CD8-positive, alpha-beta memory T cell (primary cell): Measurements from ENCODE around the gene GTPBP8. TPM values are rescaled to one million over a fixed set of nuclear protein-coding genes. Genes with fewer than 3 reads are reported as not detected.
A peak's percentile ranks its signal among the peaks of the same experiment; 100 is the strongest.

Experiments used
- CTCF ChIA-PET: fragments of 350-600 bp; sonication (Branson Sonifier 250); formaldehyde crosslinking; loops from one replicate; lab custom pipeline; 2021; ENCODE audit warnings: antibody characterized with exemption; lab: Charles Lee
- POLR2A ChIA-PET: fragments of 350-600 bp; sonication (Branson Sonifier 250); formaldehyde crosslinking; loops from one replicate; lab custom pipeline; 2021; ENCODE audit warnings: antibody characterized with exemption; lab: Charles Lee
- DNase-seq, 5 donors: peaks; one replicate each; pipeline versions ENCODE4 v3.0.0 to v3.0.0-alpha.2; 2020 to 2022; ENCODE audit warnings: mixed read lengths in 1 of 5
- H3K27ac ChIP-seq: one replicate; pipeline ENCODE4 v1.7.0; 2013; ENCODE audit warnings: low read depth, mild to moderate bottlenecking, low read length, moderate library complexity
- H3K27me3 ChIP-seq: 2 replicates; pipeline ENCODE4 v1.7.0; 2013; ENCODE audit warnings: low read length, mild to moderate bottlenecking; ENCODE audit not compliant: insufficient read depth, poor library complexity, severe bottlenecking
- H3K36me3 ChIP-seq: 2 replicates; pipeline ENCODE4 v1.7.0; 2013; ENCODE audit warnings: mild to moderate bottlenecking, low read length, moderate library complexity; ENCODE audit not compliant: insufficient read depth
- H3K4me1 ChIP-seq: 2 replicates; pipeline ENCODE4 v1.7.0; 2013; ENCODE audit warnings: mild to moderate bottlenecking, low read length, moderate library complexity; ENCODE audit not compliant: insufficient read depth
- H3K4me3 ChIP-seq: 2 replicates; pipeline ENCODE4 v1.7.0; 2013; ENCODE audit warnings: mild to moderate bottlenecking, low read length
- H3K9me3 ChIP-seq: 2 replicates; pipeline ENCODE4 v1.7.0; 2013; ENCODE audit warnings: mild to moderate bottlenecking, low read length
- H3K27ac Mint-ChIP-seq, 8 donors: one replicate each; pipeline ENCODE4 v1.8.0; 2020 to 2021; ENCODE audit warnings: mixed read lengths in 8 of 8, mild to moderate bottlenecking in 6 of 8, inconsistent platforms in 3 of 8, moderate library complexity in 3 of 8
- H3K27me3 Mint-ChIP-seq, 2 donors: one replicate each; pipeline ENCODE4 v1.8.0; 2020 to 2021; ENCODE audit warnings: mixed read lengths in 2 of 2, mild to moderate bottlenecking in 1 of 2, moderate library complexity in 1 of 2
- H3K36me3 Mint-ChIP-seq, 3 donors: one replicate each; pipeline ENCODE4 v1.8.0; 2020 to 2021; ENCODE audit warnings: mixed read lengths in 3 of 3, inconsistent platforms in 1 of 3, mild to moderate bottlenecking in 1 of 3
- H3K4me1 Mint-ChIP-seq, 3 donors: one replicate each; pipeline ENCODE4 v1.8.0; 2020 to 2021; ENCODE audit warnings: mixed read lengths in 3 of 3, inconsistent platforms in 1 of 3, mild to moderate bottlenecking in 1 of 3
- H3K4me3 Mint-ChIP-seq, 7 donors: one replicate each; pipeline ENCODE4 v1.8.0; 2020 to 2021; ENCODE audit warnings: mixed read lengths in 7 of 7, mild to moderate bottlenecking in 6 of 7, moderate library complexity in 4 of 7, inconsistent platforms in 2 of 7
- H3K9me3 Mint-ChIP-seq, 5 donors: one replicate each; pipeline ENCODE4 v1.8.0; 2020 to 2022; ENCODE audit warnings: mixed read lengths in 5 of 5, mild to moderate bottlenecking in 3 of 5, moderate library complexity in 2 of 5, inconsistent platforms in 1 of 5
- polyA plus RNA-seq: library from polyadenylated mRNA; unstranded; fragments of 300-500 nt; fragmentation: Illumina TruSeq; gene quantifications from one replicate; pipeline ENCODE4 v1.2.3, GENCODE V29; 2021
- total RNA-seq, 2 experiments: library from RNA; stranded (reverse); gene quantifications; one replicate each; pipeline ENCODE4 v1.2.3, GENCODE V29; 2021

Gene GTPBP8
- total and polyA plus RNA-seq, 3 experiments from 2014 or later: 23.9 to 29.4 (median 29.3) TPM

DNA sequence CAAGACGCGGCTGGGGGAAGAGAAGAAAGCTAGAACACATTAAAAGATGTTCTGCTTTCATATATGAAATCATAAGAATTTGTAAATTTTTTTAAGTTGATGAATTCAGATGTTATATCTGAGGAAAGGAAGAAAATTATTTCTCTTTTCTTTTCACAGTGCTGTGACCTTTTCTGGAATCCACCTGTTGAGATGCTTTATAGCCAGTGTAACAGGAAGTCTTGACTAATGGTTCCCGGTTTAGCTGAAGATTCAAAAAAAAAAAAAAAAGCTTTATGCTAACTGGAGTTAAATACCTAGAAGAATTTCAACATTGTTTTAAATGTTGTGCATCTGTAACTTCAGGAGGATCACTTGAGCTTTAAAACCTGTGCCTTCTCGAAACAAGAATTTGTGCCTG is 9.9 kb downstream of the GTPBP8 start:
- H3K4me3 ChIP-seq: no peak overlapping the region
- H3K36me3 ChIP-seq: peaks cover 13% of the 10 kb centered on the region
- peaks cover 39 to 70% (median 63%) of the 10 kb centered on the region in 3 donors for H3K4me1 Mint-ChIP-seq
- H3K27me3 ChIP-seq: no peaks in the 10 kb centered on the region
- ChIA-PET CTCF (interaction anchor here (1.4 to 1.8 kb wide), 3 partner anchors 9 to 358 kb away, joined by 3 to 5 read pairs (median 4); no protein-coding TSS in a partner anchor), POLR2A (interaction anchor here (0.6 to 1.6 kb wide), 2 partner anchors 10 to 32 kb away, joined by 3 to 7 read pairs; partner anchors contain the start of gene GTPBP8)
- H3K9me3 ChIP-seq: no peaks in the 10 kb centered on the region
- H3K4me1 ChIP-seq: peaks cover 36% of the 10 kb centered on the region
- no peak for DNase-seq
- H3K4me3 Mint-ChIP-seq: no peak overlapping the region
- H3K36me3 Mint-ChIP-seq: peaks cover 0 to 86% (median 23%) of the 10 kb centered on the region in 3 donors
- peak overlapping the region in 7 of 8 donors; percentile 10 to 83 (median 54) for H3K27ac Mint-ChIP-seq
- no peak overlapping the region for H3K27ac ChIP-seq
- H3K27me3 Mint-ChIP-seq: no peaks in the 10 kb centered on the region
- H3K9me3 Mint-ChIP-seq: no peaks in the 10 kb centered on the region

DNA sequence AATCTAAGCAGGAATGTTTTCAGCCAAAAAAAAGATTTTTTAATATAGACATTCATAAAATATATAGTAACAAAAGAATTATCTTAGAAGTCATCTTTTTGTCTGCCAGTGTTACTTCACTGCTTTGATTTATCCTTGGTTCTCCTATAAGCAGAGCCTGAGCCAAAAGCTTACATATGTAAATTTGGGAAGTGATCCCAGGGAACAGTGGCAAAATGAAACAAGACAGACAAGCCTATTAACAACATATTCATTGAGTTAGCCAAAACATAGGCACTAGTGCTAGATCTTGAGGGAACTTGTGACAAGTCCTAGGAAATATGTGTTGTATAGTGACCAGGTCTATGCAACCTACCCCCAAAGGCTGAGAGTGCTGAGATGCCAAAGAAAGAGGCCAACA is 11.3 kb downstream of the GTPBP8 start:
- peaks cover 13% of the 10 kb centered on the region for H3K36me3 ChIP-seq
- no peaks in the 10 kb centered on the region for H3K27me3 ChIP-seq
- Mint-ChIP-seq H3K27ac (peak overlapping the region; percentile 59 to 93 (median 82)), H3K4me1 (peaks cover 43 to 74% (median 68%) of the 10 kb centered on the region in 3 donors), H3K9me3 (no peaks in the 10 kb centered on the region), H3K4me3 (no peak overlapping the region), H3K36me3 (peaks cover 0 to 88% (median 23%) of the 10 kb centered on the region in 3 donors), H3K27me3 (no peaks in the 10 kb centered on the region)
- H3K9me3 ChIP-seq: no peaks in the 10 kb centered on the region
- ChIA-PET POLR2A (interaction anchor here (1.2 to 1.6 kb wide), 2 partner anchors 11 to 1284 kb away, joined by 4 to 7 read pairs; partner anchors contain the start of gene GTPBP8), CTCF (interaction anchor here (0.8 to 1.8 kb wide), 5 partner anchors 9 to 359 kb away, joined by 3 to 5 read pairs (median 3); no protein-coding TSS in a partner anchor)
- no peak overlapping the region for H3K27ac ChIP-seq
- H3K4me1 ChIP-seq: peaks cover 49% of the 10 kb centered on the region
- no peak overlapping the region for H3K4me3 ChIP-seq
- no peak for DNase-seq

DNA sequence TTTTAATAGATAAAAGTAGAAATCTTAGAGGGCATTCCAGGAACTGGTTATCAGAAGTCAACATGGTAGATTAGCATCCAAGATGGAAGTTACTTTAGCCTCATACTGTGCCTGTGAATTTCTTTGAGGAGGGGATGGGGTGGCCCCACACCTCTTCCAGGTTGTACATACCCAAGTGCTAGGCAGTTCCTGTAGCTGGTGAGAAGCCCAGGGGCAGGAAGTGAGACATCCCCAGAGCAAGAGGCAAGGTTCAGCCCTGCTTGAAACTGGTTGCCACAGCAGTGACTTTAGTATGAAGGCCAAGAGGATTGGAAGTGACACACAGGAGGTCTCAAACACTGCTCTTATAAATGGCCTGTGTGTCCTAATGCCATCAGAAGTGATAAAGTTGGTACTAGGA is 11.9 kb downstream of the GTPBP8 start:
- peak overlapping the region; percentile 59 to 93 (median 82) for H3K27ac Mint-ChIP-seq
- no peak overlapping the region for H3K4me3 ChIP-seq
- no peaks in the 10 kb centered on the region for H3K27me3 ChIP-seq
- peaks cover 17% of the 10 kb centered on the region for H3K36me3 ChIP-seq
- H3K27ac ChIP-seq: no peak overlapping the region
- ChIA-PET POLR2A (interaction anchor here (1.3 kb wide), 1 partner anchor 16 kb away, joined by 5 read pairs; no protein-coding TSS in a partner anchor), CTCF (interaction anchor here (1.0 to 1.9 kb wide), 3 partner anchors 10 to 360 kb away, joined by 3 to 4 read pairs (median 3); no protein-coding TSS in a partner anchor)
- peak in 3 of 5 donors; percentile 10 to 57 (median 21) for DNase-seq
- peak overlapping the region in 2 of 7 donors; percentile 3 to 9 for H3K4me3 Mint-ChIP-seq
- no peaks in the 10 kb centered on the region for H3K9me3 Mint-ChIP-seq
- H3K36me3 Mint-ChIP-seq: peaks cover 0 to 87% (median 24%) of the 10 kb centered on the region in 3 donors
- peaks cover 43 to 78% (median 72%) of the 10 kb centered on the region in 3 donors for H3K4me1 Mint-ChIP-seq
- H3K27me3 Mint-ChIP-seq: no peaks in the 10 kb centered on the region
- no peaks in the 10 kb centered on the region for H3K9me3 ChIP-seq
- peaks cover 55% of the 10 kb centered on the region for H3K4me1 ChIP-seq

DNA sequence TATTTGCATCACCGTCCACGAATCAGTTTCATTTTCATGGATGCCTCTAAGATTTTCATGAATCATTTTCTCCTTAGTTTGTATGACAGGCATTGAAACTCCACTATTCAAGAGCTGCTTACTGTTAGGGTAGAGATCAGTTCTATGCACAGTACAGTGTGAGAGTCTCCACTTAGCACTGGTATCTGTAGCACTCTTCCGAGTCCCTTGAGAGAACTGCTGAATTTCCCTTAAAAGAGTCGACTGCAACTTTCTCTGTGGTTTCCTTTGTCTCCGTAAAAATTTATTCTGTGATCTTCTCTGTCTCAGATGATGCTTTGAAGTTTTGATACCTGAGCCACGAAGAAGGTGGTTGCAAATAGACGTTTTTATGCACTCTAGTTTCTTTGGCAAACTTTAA is 14.8 kb downstream of the GTPBP8 start:
- Histone ChIP-seq H3K36me3 (peaks cover 28% of the 10 kb centered on the region), H3K9me3 (no peaks in the 10 kb centered on the region), H3K27me3 (no peaks in the 10 kb centered on the region), H3K27ac (peak overlapping the region; percentile 11), H3K4me1 (peaks cover 72% of the 10 kb centered on the region), H3K4me3 (peak overlapping the region; percentile 37)
- peak in 2 of 5 donors; percentile 47 to 75 for DNase-seq
- Mint-ChIP-seq H3K27me3 (no peaks in the 10 kb centered on the region), H3K9me3 (no peaks in the 10 kb centered on the region), H3K27ac (peak overlapping the region; percentile 84 to 94 (median 91)), H3K4me1 (peaks cover 43 to 81% (median 77%) of the 10 kb centered on the region in 3 donors), H3K4me3 (peak overlapping the region; percentile 38 to 75 (median 54)), H3K36me3 (peaks cover 4 to 89% (median 16%) of the 10 kb centered on the region in 3 donors)
- ChIA-PET CTCF (interaction anchor here (1.3 to 2.4 kb wide), 4 partner anchors 11 to 271 kb away, joined by 3 to 9 read pairs (median 3); a partner anchor contains a TSS), POLR2A (no interaction called here)

DNA sequence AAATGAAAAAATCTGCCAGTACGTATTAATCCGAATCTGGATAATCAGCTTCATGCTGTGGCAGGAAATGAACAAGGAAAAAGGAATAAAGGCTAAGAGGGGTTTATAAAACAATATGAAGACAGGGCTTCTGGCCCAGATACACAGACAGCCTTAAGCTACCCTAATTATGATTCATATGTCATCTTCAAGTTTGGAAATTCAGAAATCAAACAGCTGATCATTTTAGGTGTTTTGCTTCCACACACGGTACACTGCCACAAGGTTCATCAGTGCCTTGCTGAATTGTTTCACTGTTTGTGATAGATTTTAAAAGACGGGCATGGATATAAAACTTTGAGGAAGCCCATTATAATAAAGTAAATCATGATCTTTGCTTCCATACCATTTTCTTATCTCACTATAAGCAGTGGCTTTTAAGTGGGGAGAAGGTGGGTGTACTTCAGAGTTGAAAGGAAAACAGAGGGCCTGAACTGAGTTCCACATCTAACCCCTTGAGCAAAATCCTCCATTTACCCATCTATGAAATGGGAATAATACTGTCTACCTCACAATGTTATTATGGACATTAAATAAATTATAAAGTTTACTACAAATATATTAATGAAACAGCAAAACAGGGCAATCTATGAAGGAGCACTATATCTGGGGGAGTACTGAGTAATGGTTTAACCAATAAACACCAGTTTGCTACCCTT is 15.7 kb downstream of the GTPBP8 start:
- Histone ChIP-seq H3K27ac (no peak overlapping the region), H3K27me3 (no peaks in the 10 kb centered on the region), H3K9me3 (no peaks in the 10 kb centered on the region), H3K4me1 (peaks cover 72% of the 10 kb centered on the region), H3K4me3 (peak overlapping the region; percentile 37), H3K36me3 (peaks cover 37% of the 10 kb centered on the region)
- Mint-ChIP-seq H3K27me3 (no peaks in the 10 kb centered on the region), H3K4me3 (peak overlapping the region in 5 of 7 donors; percentile 38 to 75 (median 55)), H3K27ac (peak overlapping the region; percentile 84 to 94 (median 91)), H3K4me1 (peaks cover 45 to 81% (median 78%) of the 10 kb centered on the region in 3 donors), H3K36me3 (peaks cover 4 to 89% (median 16%) of the 10 kb centered on the region in 3 donors), H3K9me3 (no peaks in the 10 kb centered on the region)
- ChIA-PET POLR2A (no interaction called here), CTCF (interaction anchor here (1.0 to 2.4 kb wide), 5 partner anchors 10 to 272 kb away, joined by 3 to 9 read pairs (median 3); partner anchors contain the start of gene GTPBP8)
- no peak for DNase-seq

DNA sequence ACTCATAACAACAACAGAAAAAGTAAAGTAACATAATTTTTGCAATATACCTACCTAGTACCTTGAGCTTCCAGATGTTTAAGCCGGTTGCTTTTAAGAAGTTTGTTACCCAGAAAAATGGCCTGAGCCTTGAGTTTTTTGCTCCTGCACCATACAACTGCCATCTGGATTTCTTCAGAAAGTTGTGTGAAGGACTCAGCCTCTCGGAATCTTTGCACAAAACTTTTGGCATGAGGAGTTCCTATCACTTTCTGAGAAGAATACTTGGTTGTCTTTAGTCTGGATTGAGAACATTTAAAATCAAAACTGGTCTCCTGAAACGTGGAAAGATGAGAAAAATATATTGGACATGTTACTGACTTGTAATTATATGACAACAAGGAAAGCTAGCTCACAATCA is 17.3 kb downstream of the GTPBP8 start:
- Mint-ChIP-seq H3K4me1 (peaks cover 43 to 81% (median 77%) of the 10 kb centered on the region in 3 donors), H3K4me3 (no peak overlapping the region), H3K27me3 (no peaks in the 10 kb centered on the region), H3K9me3 (no peaks in the 10 kb centered on the region), H3K27ac (peak overlapping the region in 3 of 8 donors; percentile 8 to 91 (median 29)), H3K36me3 (peaks cover 4 to 89% (median 21%) of the 10 kb centered on the region in 3 donors)
- no peak for DNase-seq
- Histone ChIP-seq H3K4me3 (no peak overlapping the region), H3K27me3 (no peaks in the 10 kb centered on the region), H3K9me3 (no peaks in the 10 kb centered on the region), H3K36me3 (peaks cover 38% of the 10 kb centered on the region), H3K27ac (no peak overlapping the region), H3K4me1 (peaks cover 64% of the 10 kb centered on the region)
- CTCF ChIA-PET: no interaction called here
- POLR2A ChIA-PET: interaction anchor here (0.6 kb wide), 1 partner anchor 15 kb away, joined by 3 read pairs; no protein-coding TSS in a partner anchor

DNA sequence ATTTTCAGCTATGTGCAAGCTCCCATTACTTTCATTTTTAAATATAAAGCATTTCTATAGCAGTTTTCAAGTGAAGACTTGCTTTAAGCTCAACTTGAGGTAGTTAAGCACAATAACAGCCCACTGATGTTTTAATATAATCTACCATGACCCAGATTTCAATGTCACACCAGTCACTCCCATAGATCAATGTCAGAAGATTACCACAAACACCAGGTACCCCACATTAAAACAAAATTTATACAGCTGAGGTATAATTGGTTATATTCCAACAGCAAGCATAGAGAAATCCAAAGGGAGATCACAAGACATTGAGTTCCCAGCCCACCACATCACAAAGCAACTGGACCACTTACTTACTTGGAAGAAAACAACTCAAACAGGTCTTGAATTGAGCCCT is 22.8 kb downstream of the GTPBP8 start:
- peaks cover 46% of the 10 kb centered on the region for H3K4me1 ChIP-seq
- H3K4me1 Mint-ChIP-seq: peaks cover 47 to 90% (median 90%) of the 10 kb centered on the region in 3 donors
- H3K27me3 ChIP-seq: no peaks in the 10 kb centered on the region
- peak in 1 of 5 donors; percentile 17 for DNase-seq
- H3K9me3 Mint-ChIP-seq: no peaks in the 10 kb centered on the region
- H3K4me3 Mint-ChIP-seq: peak overlapping the region in 3 of 7 donors; percentile 2 to 41 (median 2)
- peaks cover 29% of the 10 kb centered on the region for H3K36me3 ChIP-seq
- CTCF ChIA-PET: interaction anchor here (1.5 kb wide), 1 partner anchor 279 kb away, joined by 5 read pairs; no protein-coding TSS in a partner anchor
- H3K27me3 Mint-ChIP-seq: no peaks in the 10 kb centered on the region
- H3K27ac Mint-ChIP-seq: peak overlapping the region; percentile 9 to 90 (median 62)
- H3K9me3 ChIP-seq: no peaks in the 10 kb centered on the region
- H3K4me3 ChIP-seq: no peak overlapping the region
- POLR2A ChIA-PET: no interaction called here
- H3K36me3 Mint-ChIP-seq: peaks cover 3 to 86% (median 21%) of the 10 kb centered on the region in 3 donors
- H3K27ac ChIP-seq: no peak overlapping the region
